NCI-H1694 (cell line): ENCODE results near the gene BTF3.

Source experiments
- DNase-seq: peaks from one replicate; lab custom pipeline; 2025; lab: John Stamatoyannopoulos, UW

Gene BTF3

GRCh38 chr5:73523861-73524260, 25.6 kb downstream of the BTF3 start:
- no peak for DNase-seq

GRCh38 chr5:73525606-73526203, 27.5 kb downstream of the BTF3 start:
- no peak for DNase-seq

GRCh38 chr5:73528248-73528647, 30.0 kb downstream of the BTF3 start:
- no peak for DNase-seq

DNA sequence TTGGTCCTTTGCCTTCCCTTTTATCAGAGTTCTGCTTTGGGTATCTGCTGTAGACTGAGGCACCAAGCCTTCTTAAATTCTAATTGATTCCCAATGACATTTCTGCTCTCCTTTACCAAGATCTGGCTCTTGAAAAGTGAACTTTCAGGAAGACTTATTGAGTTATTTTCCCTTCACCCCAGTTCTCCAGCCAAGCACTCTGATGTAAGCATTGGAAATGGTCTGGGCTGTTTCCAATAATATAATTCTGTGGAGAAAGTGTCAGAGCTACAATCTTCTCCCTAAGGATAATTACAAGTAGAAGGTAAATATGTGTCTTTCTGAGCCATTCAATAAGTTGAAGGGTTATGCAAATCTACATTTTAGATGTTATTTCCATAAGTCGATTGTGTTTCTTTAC, 30.8 kb downstream of the BTF3 start:
- DNase-seq: no peak

GRCh38 chr5:73531356-73531755, 33.1 kb downstream of the BTF3 start:
- DNase-seq: no peak

- DNase-seq: no peak
These were observed 34.0 kb downstream of the BTF3 start for GRCh38 chr5:73532195-73532594.

DNA sequence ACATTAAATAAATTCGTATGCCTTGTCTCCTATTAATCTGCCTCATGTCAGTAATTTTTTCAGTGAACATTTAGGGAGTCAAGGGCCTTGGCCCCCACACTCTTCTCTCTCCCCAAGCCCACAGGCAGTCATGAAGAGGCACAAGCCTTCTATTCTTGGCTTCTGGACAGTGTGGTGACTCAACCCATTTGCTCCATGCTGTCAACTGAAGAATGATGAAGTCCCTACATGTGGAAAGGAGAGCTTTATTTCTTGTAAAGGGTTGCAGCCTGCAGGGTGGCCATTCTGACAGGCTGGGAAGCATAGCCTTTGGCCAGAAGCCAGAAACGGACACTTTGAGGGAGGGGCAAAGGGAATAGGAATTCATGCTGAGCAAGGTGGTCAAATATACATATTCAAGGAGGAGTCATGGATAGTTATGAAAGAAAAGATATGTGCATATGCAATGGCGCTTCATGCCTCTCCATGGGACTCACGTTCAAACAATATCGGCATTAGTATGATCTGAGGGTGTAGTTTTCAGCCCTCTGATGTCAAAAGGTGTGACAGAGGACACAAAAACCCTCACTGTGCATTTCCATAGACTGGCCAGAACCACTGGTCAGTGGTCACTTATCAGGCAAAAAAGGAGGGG, 35.9 kb downstream of the BTF3 start:
- DNase-seq: no peak

DNA sequence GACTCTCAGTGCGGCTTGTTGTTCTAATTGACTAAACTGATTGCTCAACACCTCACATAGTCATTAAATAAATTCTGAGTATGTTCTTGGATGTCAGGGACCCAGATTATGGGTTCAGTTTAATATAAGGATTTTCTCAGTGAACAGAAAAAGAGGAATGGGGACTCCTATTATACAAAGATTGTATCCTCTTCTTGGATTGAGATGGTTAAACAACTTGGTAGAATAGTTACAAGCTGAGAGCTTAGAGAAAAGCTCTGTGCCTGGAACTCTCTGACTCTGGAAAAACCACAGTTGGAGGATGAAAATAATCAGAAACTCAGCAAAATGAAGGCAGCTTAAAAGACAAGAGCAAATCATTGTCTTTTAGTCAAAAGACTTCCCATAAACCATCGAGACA, 36.7 kb downstream of the BTF3 start:
- DNase-seq: no peak

DNA sequence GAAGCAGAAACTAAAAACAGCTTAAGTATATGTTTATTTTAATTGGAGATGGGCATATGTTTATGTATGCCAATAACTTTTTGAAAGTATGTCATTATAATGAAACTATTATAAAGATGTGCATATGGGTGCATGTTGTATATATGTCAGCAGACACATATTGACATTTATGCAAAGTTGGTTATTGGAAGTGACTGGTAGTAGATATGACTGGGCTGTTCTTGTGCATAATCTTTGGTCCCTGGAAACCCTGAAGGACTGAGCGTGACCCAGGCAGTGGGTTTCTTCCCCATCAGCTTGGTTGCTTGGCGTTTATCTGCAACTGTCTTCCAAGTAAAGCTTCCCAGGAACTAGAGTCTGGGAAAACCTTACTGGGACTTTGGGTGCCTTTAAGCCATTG, 41.5 kb downstream of the BTF3 start:
- DNase-seq: no peak

DNA sequence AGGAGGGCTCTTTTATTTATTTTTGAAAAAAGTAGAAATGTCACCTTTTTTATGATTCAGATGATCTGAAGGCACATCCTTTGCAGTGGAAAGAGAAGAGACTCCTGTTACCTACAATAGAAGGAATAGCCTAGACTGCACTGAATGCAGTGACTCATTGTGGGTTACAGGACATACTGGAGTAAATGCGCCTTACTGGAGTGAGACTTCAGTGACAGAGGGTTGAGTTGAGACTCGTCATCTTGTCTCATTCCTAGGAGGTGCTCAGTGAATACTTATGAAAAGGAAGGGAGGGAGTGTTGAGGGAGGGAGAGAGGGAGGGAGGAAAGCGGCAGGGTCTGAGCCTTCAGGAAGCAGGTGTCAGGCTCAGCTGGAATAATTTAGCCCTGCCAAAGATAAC, 42.0 kb downstream of the BTF3 start:
- DNase-seq: no peak

DNA sequence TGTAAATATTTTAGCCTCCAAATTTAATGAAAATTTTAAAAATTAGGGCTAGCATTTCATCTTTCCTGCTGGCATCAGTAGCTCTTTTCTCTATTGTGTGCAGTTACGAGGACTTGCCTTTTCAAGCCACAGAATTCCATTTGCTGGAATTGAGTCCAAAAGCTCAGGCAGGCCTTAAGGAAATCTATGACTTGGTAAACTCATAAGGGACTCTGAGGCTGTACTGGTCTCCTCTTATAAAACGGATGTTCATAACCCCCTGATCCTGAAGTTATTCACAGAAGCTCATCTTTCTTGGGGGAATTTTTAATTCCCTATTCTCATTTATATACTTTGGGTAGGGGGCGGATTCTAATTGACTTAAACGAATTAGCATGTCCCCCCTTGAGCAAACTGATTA, 43.8 kb downstream of the BTF3 start:
- no peak for DNase-seq

DNA sequence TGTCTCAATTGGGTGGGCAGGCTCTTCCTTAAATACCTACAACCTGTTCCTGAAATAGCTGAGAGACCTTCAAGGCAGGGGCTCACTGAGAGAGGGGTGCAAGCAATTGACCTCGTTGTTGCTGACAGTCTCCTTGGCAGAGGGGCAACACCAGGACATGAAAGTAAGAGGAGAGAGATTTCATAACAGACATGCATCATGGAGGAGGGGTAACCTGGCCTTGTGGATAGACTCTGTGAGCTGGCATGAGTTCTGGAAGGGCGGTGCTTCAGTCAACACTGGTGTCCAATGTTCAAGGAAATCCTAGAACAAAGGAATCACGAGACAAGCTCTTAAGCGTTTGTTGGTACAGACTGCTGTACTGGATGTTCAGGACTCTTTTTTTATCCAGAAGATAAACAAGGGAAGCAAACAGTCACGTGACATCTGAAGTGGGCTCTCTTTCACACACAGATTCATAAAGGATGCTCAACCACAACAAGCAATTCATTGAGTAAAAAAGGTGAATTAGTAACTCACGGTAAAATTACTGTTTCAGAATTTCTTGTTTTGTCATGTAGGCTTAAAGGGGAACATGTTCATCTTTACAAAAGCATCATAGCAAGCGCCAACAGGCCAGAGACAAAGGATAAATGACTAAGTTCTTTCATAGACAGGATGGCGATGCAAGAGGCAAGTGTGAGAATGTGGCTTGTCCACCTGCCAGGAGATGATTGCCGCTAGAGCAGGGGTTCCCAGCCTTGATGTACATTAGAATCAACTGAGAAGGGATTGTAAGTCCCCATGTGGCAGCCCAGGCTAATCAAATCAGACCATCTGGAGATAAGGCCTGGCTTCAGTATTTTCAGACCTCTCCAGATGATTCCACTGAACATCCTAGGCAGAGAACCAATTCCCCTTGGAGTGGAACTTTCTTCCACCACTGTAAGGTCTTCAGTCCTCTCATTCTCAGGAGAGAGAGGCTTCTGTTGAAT, 46.5 kb downstream of the BTF3 start:
- no peak for DNase-seq

DNA sequence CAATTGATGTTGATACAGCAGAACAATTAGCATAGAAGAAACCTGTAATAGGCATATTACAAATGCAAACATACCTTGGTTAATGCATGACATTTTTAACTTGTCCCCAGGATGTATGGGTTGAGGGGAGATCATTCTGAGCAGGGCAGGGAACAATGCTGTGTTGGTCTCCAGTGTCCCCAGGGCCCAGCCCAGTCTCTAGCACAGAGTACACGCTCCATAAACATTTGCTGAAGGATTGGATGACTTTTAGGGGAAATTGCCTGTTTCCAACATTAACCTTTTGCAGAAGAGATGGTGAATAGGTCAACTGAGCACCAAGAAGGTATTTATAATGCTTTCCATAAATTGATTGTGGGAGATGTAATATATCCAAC, 47.1 kb downstream of the BTF3 start:
- no peak for DNase-seq

DNA sequence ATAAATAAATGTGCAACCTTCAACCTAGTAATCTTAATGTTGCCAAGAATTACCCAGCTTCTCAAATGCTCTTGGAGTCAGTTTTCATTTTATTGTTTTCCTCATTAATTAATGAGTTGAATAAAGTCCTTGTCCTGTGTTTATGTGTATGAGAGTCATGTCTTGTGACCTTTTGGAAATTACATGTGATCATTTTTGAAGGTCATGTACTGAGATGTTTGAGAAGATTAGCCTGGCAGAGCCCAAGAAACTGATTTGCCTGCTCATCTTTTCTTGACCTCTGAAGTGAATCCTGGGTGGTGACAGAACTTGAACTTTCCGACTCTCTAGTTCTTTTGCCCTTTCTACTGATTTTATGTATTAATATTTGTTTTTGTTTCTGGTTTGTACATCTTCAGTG, 51.8 kb downstream of the BTF3 start:
- DNase-seq: no peak

- DNase-seq: no peak
These were observed 54.4 kb downstream of the BTF3 start for GRCh38 chr5:73552642-73553041.
